ENCODE measurements around the gene TTC16.
A peak's percentile ranks its signal among the peaks of the same experiment; 100 is the strongest.

The TTC16 gene, protein sequence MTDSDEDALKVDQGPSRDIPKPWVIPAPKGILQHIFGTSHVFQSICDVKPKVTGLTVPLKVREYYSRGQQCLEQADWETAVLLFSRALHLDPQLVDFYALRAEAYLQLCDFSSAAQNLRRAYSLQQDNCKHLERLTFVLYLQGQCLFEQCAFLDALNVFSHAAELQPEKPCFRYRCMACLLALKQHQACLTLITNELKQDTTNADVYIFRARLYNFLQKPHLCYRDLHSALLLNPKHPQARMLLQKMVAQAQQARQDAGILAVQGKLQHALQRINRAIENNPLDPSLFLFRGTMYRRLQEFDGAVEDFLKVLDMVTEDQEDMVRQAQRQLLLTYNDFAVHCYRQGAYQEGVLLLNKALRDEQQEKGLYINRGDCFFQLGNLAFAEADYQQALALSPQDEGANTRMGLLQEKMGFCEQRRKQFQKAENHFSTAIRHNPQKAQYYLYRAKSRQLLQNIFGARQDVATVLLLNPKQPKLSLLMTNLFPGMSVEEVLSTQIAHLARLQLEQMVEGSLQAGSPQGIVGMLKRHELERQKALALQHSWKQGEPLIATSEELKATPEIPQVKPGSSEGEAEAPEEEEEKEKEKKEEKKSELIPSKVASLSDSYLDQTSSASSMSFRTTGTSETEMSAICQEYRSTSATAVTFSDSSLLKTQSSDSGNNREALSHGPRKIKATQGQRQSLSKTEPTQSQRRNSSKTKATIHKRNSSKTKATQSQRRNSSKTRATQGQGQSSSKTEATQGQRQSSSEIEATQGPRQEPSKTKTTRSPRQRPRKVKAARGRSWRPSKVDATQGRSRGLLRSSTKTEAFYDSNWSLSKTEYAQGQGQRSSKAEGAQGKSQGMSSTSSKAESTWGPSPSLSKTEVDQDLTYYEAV

GRCh38 chr9:127715470-127716337 is at the start of gene TTC16, which contains the start of gene PTRH1:
TSS of gene TTC16 (plus strand) at chr9:127716079. CDS start at chr9:127716146, 67 bp downstream.
TSS of gene PTRH1 (minus strand) at chr9:127715663. CDS start at chr9:127715639, 24 bp downstream.
- H3K9me3 ChIP-seq (ENCODE audit: control insufficient read depth in 1 of 2, low read length in 2 of 2): no peaks in the 10 kb centered on the region
- H3K27me3 ChIP-seq (ENCODE audit: low read depth, low read length): no peaks in the 10 kb centered on the region
- peak within 1 kb of the TSS; percentile 77 for H3K27ac ChIP-seq (ENCODE audit: low read length)
- peak within 1 kb of the TSS; percentile 75 to 88 for H3K4me3 ChIP-seq (ENCODE audit: low read depth in 1 of 2, low read length in 2 of 2)
- H3K36me3 ChIP-seq (ENCODE audit: control insufficient read depth in 1 of 2, insufficient read depth in 2 of 2, low read length in 2 of 2): peaks cover 0 to 6% of the 10 kb centered on the region in 2 donors
- peaks cover 3 to 17% of the 10 kb centered on the region in 2 donors for H3K4me1 ChIP-seq (ENCODE audit: control insufficient read depth in 1 of 2, insufficient read depth in 2 of 2, low read length in 2 of 2)

GRCh38 chr9:127667127-127667844 is 48.6 kb upstream of the TTC16 start:
- peaks cover 18 to 68% of the 10 kb centered on the region in 2 donors for H3K36me3 ChIP-seq (ENCODE audit: control insufficient read depth in 1 of 2, insufficient read depth in 2 of 2, low read length in 2 of 2)
- no peaks in the 10 kb centered on the region for H3K27me3 ChIP-seq (ENCODE audit: low read depth, low read length)
- no peaks in the 10 kb centered on the region for H3K4me1 ChIP-seq (ENCODE audit: control insufficient read depth in 1 of 2, insufficient read depth in 2 of 2, low read length in 2 of 2)
- no peak overlapping the region for H3K4me3 ChIP-seq (ENCODE audit: low read depth in 1 of 2, low read length in 2 of 2)
- no peaks in the 10 kb centered on the region for H3K9me3 ChIP-seq (ENCODE audit: control insufficient read depth in 1 of 2, low read length in 2 of 2)
- H3K27ac ChIP-seq (ENCODE audit: low read length): no peak overlapping the region

- H3K36me3 ChIP-seq (ENCODE audit: control insufficient read depth in 1 of 2, insufficient read depth in 2 of 2, low read length in 2 of 2): peaks cover 15 to 70% of the 10 kb centered on the region in 2 donors
- no peak overlapping the region for H3K4me3 ChIP-seq (ENCODE audit: low read depth in 1 of 2, low read length in 2 of 2)
- H3K4me1 ChIP-seq (ENCODE audit: control insufficient read depth in 1 of 2, insufficient read depth in 2 of 2, low read length in 2 of 2): no peaks in the 10 kb centered on the region
- H3K9me3 ChIP-seq (ENCODE audit: control insufficient read depth in 1 of 2, low read length in 2 of 2): no peaks in the 10 kb centered on the region
- no peak overlapping the region for H3K27ac ChIP-seq (ENCODE audit: low read length)
- H3K27me3 ChIP-seq (ENCODE audit: low read depth, low read length): no peaks in the 10 kb centered on the region
Measured at GRCh38 chr9:127667906-127668305, 48.0 kb upstream of the TTC16 start.

DNA sequence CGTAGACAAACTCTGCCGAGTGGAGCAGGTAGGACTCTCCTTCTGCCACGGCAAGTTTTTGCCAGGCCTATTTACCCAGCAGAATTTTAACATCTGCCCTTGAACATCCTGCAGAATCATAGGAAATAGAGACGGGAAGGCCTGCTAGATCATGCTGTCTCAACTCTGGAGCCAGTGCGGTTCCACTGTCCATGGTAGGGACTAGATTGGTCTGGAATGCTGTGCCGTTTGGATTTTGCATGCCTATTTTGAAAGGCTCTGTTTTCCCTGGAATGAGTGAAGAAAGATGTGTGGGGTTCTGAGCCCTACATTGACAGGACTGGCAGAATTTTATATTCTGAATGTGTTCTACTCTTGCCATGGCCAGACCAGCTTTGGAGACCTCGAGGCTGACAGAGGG is 42.6 kb upstream of the TTC16 start:
- no peaks in the 10 kb centered on the region for H3K27me3 ChIP-seq (ENCODE audit: low read depth, low read length)
- no peak overlapping the region for H3K27ac ChIP-seq (ENCODE audit: low read length)
- no peak overlapping the region for H3K4me3 ChIP-seq (ENCODE audit: low read depth in 1 of 2, low read length in 2 of 2)
- no peaks in the 10 kb centered on the region for H3K4me1 ChIP-seq (ENCODE audit: control insufficient read depth in 1 of 2, insufficient read depth in 2 of 2, low read length in 2 of 2)
- H3K36me3 ChIP-seq (ENCODE audit: control insufficient read depth in 1 of 2, insufficient read depth in 2 of 2, low read length in 2 of 2): peaks cover 14 to 56% of the 10 kb centered on the region in 2 donors
- no peaks in the 10 kb centered on the region for H3K9me3 ChIP-seq (ENCODE audit: control insufficient read depth in 1 of 2, low read length in 2 of 2)

- peaks cover 23 to 76% of the 10 kb centered on the region in 2 donors for H3K36me3 ChIP-seq (ENCODE audit: control insufficient read depth in 1 of 2, insufficient read depth in 2 of 2, low read length in 2 of 2)
Measured at GRCh38 chr9:127676638-127677037, 39.2 kb upstream of the TTC16 start.

DNA sequence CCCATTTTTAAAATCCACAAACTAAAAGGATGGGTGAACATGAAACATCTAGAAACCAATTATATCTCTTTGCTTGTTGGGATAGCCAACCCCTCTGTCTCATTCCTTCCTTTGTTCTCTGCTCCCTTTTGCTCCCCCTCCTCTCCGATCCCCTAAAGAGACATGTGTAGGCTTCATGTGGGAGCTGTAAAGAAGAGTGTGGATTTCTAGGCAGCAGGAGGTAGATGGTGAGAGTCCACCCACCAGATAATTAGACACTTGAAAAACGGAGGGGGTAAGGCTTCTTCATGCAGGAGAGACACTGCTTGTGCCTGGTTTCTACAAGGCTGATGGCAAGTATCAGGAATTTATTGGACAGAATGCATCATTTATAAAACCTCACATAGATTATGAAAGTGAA is 36.4 kb upstream of the TTC16 start:
- H3K36me3 ChIP-seq (ENCODE audit: control insufficient read depth in 1 of 2, insufficient read depth in 2 of 2, low read length in 2 of 2): peaks cover 20 to 81% of the 10 kb centered on the region in 2 donors
- no peak overlapping the region for H3K27ac ChIP-seq (ENCODE audit: low read length)

More at GRCh38 chr9:127676638-127677037, 39.2 kb upstream of the TTC16 start:
- H3K27ac ChIP-seq (ENCODE audit: low read length): no peak overlapping the region
- no peaks in the 10 kb centered on the region for H3K9me3 ChIP-seq (ENCODE audit: control insufficient read depth in 1 of 2, low read length in 2 of 2)
- no peaks in the 10 kb centered on the region for H3K27me3 ChIP-seq (ENCODE audit: low read depth, low read length)
- H3K4me1 ChIP-seq (ENCODE audit: control insufficient read depth in 1 of 2, insufficient read depth in 2 of 2, low read length in 2 of 2): no peaks in the 10 kb centered on the region
- H3K4me3 ChIP-seq (ENCODE audit: low read depth in 1 of 2, low read length in 2 of 2): no peak overlapping the region

DNA sequence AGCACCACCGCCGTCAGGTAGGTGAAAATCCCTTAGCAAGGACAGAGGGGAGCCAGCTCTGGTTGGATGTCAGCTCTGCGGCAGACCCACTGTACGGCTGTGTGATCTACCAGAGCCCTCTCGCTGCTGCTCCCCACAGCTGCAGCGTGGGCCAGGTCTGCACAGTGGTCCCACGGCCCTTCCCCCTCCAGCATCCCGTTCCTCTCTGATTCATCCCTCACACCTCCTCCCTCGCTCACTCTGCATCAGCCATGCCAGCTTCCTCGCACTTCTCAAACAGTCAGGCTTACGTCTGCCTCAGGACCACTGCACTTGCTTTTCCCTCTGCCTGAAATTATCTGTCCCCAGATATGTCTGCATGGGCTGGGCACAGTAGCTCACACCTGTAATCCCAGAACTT is 35.7 kb upstream of the TTC16 start:
- Histone ChIP-seq H3K27me3 (ENCODE audit: low read depth, low read length) (no peaks in the 10 kb centered on the region), H3K27ac (ENCODE audit: low read length) (no peak overlapping the region), H3K4me1 (ENCODE audit: control insufficient read depth in 1 of 2, insufficient read depth in 2 of 2, low read length in 2 of 2) (no peaks in the 10 kb centered on the region), H3K36me3 (ENCODE audit: control insufficient read depth in 1 of 2, insufficient read depth in 2 of 2, low read length in 2 of 2) (peaks cover 20 to 84% of the 10 kb centered on the region in 2 donors), H3K9me3 (ENCODE audit: control insufficient read depth in 1 of 2, low read length in 2 of 2) (no peaks in the 10 kb centered on the region), H3K4me3 (ENCODE audit: low read depth in 1 of 2, low read length in 2 of 2) (no peak overlapping the region)

More for the DNA sequence above, 36.4 kb upstream of the TTC16 start:
- Histone ChIP-seq H3K4me3 (ENCODE audit: low read depth in 1 of 2, low read length in 2 of 2) (no peak overlapping the region), H3K4me1 (ENCODE audit: control insufficient read depth in 1 of 2, insufficient read depth in 2 of 2, low read length in 2 of 2) (no peaks in the 10 kb centered on the region), H3K27me3 (ENCODE audit: low read depth, low read length) (no peaks in the 10 kb centered on the region), H3K9me3 (ENCODE audit: control insufficient read depth in 1 of 2, low read length in 2 of 2) (no peaks in the 10 kb centered on the region)

- no peak overlapping the region for H3K27ac ChIP-seq (ENCODE audit: low read length)
- H3K9me3 ChIP-seq (ENCODE audit: control insufficient read depth in 1 of 2, low read length in 2 of 2): no peaks in the 10 kb centered on the region
- H3K36me3 ChIP-seq (ENCODE audit: control insufficient read depth in 1 of 2, insufficient read depth in 2 of 2, low read length in 2 of 2): peaks cover 18 to 78% of the 10 kb centered on the region in 2 donors
- no peaks in the 10 kb centered on the region for H3K27me3 ChIP-seq (ENCODE audit: low read depth, low read length)
- no peak overlapping the region for H3K4me3 ChIP-seq (ENCODE audit: low read depth in 1 of 2, low read length in 2 of 2)
- no peaks in the 10 kb centered on the region for H3K4me1 ChIP-seq (ENCODE audit: control insufficient read depth in 1 of 2, insufficient read depth in 2 of 2, low read length in 2 of 2)
Measured at GRCh38 chr9:127680846-127681245, 35.0 kb upstream of the TTC16 start.

DNA sequence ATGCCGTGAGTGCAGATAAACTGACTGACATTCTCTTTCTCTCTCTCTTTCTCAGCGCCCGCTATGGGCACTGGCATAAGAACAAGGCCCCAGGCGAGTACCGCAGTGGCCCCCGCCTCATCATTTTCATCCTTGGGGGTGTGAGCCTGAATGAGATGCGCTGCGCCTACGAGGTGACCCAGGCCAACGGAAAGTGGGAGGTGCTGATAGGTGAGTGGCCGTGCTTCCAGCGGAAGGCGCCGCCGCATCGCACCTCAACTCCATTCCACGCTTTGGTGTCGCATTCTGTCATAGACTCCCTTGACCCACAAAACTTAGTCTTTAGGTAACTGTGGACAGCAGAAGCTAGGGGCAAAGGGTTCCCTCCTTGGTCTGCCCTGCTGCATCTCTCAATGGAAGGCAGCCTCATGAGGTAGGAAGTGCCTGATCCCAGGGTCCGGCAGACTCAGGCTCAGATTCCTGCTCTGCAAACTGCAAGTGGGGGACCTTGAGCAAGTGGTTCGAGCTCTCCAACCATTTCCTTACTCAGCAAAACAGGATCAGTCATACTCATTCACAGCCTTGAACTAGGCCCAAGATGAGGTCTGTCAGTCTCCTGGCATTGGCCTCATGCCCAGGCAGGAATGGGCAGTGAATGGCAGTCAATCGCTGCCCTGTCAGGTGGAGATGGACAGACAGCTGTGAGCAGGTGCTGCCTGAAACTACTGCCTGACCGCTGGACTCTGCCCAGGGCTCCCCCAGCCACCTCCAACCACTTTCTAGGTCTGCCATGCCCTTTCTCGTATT is 33.3 kb upstream of the TTC16 start:
- Histone ChIP-seq H3K9me3 (ENCODE audit: control insufficient read depth in 1 of 2, low read length in 2 of 2) (no peaks in the 10 kb centered on the region), H3K36me3 (ENCODE audit: control insufficient read depth in 1 of 2, insufficient read depth in 2 of 2, low read length in 2 of 2) (peaks cover 25 to 63% of the 10 kb centered on the region in 2 donors), H3K27me3 (ENCODE audit: low read depth, low read length) (no peaks in the 10 kb centered on the region), H3K4me1 (ENCODE audit: control insufficient read depth in 1 of 2, insufficient read depth in 2 of 2, low read length in 2 of 2) (no peaks in the 10 kb centered on the region), H3K4me3 (ENCODE audit: low read depth in 1 of 2, low read length in 2 of 2) (no peak overlapping the region), H3K27ac (ENCODE audit: low read length) (no peak overlapping the region)

DNA sequence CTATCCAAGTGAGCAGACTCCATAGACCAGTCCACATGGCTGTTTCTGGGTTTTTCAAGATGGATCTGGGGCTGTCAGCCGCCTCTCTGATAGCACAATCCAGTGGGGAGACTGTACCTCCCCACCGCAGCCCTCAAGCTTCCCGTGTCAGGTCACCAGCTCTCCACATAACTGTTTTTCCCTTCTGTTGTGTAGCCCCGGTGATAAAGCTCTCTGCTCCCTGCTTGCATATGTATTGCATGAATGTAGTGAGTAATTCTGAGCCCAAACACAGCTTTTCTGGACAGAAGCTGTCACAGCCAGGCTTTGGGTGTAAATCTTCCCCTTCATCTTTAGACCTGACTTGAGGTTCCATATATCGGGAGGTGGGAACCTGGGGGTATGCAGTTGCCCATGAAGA is 32.2 kb upstream of the TTC16 start:
- Histone ChIP-seq H3K27ac (ENCODE audit: low read length) (no peak overlapping the region), H3K9me3 (ENCODE audit: control insufficient read depth in 1 of 2, low read length in 2 of 2) (no peaks in the 10 kb centered on the region), H3K4me1 (ENCODE audit: control insufficient read depth in 1 of 2, insufficient read depth in 2 of 2, low read length in 2 of 2) (no peaks in the 10 kb centered on the region), H3K4me3 (ENCODE audit: low read depth in 1 of 2, low read length in 2 of 2) (no peak overlapping the region), H3K27me3 (ENCODE audit: low read depth, low read length) (no peaks in the 10 kb centered on the region), H3K36me3 (ENCODE audit: control insufficient read depth in 1 of 2, insufficient read depth in 2 of 2, low read length in 2 of 2) (peaks cover 27 to 55% of the 10 kb centered on the region in 2 donors)

Data from muscle layer of duodenum (tissue), 2 donors.